Stimulated activated CD8-positive, alpha-beta memory T cell treated with anti-CD3 and anti-CD28 coated beads, Interleukin-7, amount 100 ng/mL, for 48 hours (primary cell): ENCODE measurements around the gene RELB.
A peak's percentile ranks its signal among the peaks of the same experiment; 100 is the strongest.

Experiments
- DNase-seq, 2 donors: peaks; one replicate each; pipeline ENCODE4 v3.0.0-alpha.2; 2020; ENCODE audit warnings: low read depth in 1 of 2; ENCODE audit errors: extremely low read depth in 1 of 2

The RELB gene

DNA sequence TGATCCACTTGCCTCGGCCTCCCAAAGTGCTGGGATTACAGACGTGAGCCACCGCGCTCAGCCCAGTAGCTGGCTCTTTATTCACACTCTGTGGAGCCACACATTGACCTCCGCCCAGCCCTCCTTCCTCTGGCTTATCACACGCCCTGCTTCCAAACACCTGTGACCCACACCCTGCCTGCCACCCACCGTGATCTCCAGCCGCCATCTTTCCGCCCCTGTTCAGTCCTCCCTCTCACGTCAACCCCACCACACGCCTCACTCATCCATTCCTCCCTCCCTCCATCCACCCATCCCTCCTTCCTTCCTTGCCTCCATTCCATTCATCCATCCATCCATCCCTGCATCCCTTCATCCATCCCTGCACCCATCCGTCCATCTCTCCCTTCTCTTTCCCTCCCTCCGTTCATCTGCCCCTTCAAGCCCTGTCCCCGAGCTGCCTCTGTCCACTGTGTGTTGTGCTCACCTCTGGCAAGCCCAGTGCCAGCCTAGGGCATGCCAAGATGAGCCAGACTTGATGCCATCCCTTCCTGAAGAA is 57.4 kb downstream of the RELB start:
- DNase-seq = no peak

DNA sequence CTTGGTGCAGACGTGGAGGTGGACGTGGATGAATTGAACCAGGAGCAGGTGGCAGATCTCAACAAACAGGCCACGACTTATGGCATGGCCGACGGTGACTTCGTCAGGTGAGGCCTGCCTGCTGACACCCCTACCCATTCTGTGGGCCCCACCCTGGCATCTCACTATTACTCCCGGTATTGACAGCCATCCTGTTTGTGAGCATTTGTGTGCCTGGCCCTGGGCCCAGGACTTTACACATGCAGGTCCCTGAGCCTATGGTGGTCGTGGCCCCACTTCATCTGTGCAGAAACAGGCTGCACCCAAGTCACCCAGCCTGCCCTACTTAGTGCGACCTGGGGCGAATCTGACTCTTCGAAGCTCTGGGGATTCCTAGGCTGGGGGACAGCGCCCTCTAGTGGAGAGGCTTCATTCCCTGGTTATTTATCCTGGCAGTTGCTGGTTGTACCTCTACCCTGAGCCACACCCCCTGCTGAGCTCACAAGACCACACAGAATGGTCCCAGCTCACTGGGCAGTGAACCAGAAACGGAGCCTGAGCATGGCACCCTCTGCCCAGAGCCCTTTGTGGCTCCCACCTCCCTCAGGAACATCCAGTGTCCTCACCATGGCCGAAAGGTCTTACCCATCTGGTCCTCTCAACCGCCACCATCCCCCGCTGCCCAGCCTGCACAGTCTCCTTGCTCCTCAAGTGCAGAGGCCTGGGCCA is 58.1 kb downstream of the RELB start:
- DNase-seq = peak; percentile 53 to 68

DNA sequence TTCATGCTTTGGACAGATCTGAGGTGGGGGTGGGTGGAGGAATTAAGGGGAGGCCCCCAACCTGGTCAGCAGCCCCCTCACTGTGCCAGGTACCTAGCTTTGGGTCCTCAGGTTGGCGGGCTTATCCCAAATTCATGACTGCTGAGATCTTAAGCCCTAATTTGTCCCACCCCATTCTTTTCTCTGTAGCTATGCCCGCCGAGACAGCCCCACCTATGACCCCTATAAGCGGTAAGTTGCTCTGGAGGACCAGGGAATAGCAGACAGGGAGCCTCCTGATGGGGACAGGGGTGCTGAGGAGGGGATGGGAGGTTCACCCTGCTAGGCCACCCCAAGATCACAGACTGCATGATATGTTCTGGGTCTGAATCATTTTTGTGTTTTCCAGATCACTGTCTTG is 60.7 kb downstream of the RELB start:
- no peak for DNase-seq

DNA sequence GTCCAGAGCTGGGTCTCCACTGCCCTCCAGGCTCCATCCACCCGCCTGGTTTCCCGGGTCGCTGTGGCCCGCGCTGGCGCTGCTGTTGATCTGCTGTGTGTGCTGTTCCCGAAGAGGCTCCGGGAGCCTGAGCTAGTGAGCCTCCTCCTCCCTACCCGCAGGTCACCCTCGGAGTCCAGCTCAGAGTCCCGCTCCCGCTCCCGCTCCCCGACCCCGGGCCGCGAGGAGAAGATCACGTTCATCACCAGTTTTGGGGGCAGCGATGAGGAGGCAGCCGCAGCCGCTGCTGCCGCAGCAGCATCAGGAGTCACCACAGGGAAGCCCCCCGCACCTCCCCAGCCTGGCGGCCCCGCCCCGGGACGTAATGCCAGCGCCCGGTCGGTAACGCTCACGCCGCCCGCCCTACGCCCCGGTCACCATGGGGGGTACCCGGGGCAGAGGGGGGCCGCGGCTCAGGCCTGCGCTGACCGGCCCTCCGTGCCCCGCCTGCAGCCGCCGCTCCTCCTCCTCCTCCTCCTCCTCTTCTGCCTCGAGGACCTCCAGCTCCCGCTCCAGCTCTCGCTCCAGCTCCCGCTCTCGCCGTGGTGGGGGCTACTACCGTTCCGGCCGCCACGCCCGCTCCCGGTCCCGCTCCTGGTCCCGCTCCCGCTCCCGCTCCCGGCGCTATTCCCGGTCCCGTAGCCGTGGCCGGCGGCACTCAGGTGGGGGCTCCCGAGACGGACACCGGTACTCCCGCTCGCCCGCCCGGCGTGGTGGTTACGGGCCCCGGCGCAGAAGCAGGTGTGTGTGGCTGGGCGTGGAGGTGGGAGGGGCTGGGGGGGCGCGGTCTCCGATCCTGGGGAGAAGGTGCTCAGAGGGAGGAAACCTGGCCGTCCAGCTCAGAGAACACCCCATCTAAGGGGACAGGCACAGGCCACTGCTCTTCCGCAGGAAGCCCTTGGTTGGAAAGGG is 62.9 kb downstream of the RELB start:
- DNase-seq = no peak

DNA sequence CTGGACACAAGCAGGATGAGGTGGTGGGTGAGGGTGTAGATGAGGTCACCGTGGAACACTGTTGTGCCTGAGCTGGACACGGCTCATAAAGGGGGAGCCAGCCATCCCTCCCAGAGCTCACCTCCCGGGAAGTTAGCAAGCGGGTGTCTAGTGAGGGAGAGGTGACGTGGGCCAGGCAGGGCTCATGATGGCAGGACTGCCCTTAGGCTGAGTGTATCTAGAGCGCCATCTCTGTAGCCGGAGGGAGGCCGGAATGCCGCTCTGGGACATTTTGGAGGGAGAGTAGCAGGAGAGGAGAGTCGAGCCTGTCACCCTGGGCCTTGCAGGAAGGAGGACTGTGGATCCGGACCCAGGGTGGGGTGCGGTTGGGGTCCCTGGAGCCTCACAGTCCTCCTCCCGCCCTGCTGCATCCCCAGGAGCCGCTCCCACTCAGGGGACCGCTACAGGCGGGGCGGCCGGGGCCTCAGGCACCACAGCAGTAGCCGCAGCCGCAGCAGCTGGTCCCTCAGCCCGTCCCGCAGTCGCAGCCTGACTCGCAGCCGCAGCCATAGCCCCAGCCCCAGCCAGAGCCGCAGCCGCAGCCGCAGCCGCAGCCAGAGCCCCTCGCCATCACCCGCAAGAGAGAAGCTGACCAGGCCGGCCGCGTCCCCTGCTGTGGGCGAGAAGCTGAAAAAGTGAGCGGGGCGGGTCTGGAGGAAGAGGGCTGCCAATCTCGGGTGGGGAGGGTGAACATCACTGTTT is 65.8 kb downstream of the RELB start:
- DNase-seq = no peak

DNA sequence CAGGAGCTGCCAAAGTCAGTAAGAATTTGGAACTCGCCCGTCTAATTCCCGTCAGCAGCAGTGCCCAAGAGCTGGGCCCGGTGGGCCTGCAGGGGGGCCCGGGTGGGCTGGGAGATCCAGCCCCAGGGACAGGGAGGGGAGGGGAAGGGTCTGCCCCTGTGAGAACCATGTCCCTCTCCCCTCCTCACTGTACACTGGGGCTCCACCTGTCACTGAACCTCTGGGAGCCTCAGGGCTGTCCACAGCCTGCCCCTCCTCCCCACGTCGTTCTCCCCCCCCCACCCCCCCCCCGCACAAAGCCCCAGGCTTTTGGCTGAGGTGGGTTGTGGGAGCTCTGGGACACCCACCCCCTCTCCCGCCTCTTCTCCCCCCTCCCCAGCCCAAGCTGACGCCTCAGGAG is 66.8 kb downstream of the RELB start:
- no peak for DNase-seq

DNA sequence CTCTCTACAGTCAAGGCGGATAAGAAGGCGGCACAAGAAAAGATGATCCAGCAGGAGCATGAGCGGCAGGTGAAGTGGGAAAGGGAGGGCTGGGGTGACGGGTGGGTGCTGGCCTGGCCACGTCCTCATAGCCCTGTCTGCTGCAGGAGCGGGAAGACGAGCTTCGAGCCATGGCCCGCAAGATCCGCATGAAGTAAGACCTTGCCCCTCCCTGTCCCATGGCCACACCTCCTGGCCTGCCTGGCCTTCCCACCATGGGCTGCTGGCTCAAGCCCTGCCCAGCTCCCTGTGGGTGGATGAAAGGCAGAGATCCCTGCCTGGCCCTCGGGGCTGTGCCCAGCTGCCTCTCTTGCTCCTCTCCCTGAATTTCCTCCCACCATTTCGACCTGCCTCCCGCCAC is 67.8 kb downstream of the RELB start:
- DNase-seq = no peak

DNA sequence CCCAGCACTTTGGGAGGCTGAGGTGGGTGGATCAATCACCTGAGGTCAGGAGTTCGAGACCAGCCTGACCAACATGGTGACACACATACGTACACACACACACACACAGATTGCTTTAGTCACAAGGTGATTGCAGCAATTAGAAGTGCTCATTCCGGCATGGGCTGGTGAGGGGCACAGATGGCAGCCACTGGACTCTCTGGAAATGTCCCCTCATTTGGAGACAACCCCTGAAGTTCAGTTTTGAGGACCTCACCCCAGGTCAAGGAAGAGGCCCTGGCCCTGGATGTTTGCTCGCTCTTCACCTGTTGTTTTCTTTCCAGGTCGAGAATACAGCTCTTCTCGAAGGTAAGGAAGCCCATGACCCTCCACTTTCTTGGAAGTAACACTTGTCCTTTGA is 69.0 kb downstream of the RELB start:
- DNase-seq = no peak

DNA sequence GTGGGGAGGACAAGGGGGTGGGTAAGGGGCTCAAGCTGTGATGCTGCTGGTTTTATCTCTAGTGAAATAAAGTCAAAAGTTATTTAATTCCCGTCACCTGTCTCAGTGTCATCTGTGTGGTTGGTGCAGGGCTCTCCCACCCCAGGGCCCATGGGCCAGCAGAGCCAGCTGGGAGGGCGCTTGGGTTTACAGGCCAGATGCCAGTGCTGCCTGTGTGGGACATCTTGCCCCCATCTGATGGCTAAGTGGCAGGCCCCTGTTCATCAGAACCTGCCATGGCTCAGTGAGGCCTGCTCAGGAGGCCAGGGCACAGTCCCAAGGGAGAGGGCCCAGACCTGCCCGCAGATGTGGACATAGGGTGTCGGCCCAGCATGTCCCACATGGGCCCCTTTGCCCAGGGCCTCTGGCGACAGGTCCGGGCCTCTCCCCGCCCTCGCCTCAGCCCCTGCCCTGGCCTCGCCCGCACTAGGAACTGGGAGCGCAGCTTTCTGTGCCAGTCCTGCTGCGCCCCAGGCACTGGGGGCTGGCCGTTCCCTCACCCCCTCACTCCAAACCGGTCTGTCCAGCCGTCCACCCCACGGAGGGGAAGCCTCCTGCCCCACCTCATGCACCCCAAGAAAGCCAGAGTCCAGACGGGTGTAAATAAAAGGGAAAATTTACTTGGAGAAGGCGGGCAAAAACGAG is 69.7 kb downstream of the RELB start:
- DNase-seq = no peak

DNA sequence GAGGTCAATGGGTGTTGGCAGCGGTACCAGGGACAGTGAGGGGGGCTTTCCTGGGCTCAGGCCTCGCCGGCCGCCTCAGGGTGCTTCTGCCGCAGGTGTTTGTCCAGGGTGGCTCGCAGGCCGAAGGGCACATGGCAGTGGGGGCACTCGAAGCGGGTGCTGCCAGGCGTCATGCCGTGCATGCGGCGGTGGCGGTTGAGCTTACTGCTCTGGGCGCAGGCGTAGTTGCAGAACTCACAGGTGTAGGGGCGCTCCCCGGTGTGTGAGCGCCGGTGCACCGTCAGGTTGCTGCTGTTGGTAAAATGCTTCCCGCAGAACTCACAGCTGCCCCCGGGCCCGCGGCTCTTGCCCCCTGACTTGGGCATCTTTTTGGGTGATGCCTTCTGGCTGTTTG is 70.3 kb downstream of the RELB start:
- no peak for DNase-seq

DNA sequence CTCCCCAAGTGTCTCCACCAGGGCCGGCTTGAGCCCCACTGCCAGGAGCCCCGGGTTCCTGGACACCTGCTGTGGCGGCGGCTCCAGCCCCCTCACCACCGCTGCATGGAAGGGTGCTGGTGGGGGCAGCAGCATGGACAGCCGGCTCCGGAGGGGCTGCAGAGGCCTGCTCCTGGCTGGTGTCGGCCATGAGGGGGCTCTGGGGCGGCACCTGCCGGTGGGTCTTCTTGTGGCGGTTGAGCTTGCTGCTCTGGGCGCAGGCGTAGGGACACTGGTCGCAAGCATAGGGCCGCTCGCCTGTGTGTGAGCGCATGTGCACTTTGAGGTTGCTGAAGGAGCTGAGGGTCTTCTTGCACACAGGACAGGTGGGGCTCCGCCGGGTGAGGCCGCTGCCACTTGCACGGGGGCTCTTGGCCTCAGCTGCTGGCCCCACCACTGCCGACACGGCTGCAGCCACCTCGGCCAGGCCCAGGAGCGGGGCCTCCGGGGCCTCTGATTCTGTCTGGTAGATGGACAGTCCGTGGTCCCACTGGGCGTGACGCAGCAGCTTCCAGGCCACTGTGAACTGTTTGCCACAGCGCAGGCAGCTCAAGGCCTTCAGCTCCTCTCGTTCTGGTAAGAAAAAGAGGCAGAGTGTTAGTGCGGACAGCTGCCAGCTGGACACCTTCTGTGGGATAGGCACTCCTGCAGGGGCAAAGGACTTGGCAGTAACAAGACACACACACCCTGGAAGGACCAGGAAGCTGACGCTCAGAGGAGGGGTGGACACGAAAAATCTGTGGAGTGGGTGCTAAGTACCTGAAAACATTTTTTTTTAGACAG is 70.9 kb downstream of the RELB start:
- no peak for DNase-seq

DNA sequence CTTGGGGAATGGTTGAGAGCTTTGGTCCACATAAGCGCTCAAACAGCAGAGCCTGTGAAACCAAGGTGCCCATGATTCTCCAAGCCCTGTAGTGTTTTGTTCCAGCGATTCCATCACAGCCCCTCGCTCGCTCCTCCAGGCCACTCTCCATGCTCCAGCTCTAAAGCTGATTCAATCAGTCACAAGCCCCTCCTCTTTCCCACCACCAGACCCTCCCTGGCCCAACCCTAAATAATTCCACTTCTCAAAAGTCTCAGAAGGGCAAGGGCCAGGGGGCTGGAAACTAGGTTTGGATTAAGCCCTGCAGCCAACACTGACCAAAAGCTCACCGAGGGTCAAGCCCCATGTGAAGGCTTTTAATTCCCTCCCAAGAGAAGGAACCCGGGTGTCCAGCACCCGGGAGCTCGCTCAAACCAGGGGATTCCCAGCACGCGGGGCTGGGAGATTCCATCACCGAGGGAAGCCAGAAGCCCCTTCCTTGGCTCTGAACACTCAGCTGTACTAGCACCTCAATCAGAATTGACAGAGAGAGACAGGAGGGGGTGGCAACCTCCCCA is 73.6 kb downstream of the RELB start:
- no peak for DNase-seq

DNA sequence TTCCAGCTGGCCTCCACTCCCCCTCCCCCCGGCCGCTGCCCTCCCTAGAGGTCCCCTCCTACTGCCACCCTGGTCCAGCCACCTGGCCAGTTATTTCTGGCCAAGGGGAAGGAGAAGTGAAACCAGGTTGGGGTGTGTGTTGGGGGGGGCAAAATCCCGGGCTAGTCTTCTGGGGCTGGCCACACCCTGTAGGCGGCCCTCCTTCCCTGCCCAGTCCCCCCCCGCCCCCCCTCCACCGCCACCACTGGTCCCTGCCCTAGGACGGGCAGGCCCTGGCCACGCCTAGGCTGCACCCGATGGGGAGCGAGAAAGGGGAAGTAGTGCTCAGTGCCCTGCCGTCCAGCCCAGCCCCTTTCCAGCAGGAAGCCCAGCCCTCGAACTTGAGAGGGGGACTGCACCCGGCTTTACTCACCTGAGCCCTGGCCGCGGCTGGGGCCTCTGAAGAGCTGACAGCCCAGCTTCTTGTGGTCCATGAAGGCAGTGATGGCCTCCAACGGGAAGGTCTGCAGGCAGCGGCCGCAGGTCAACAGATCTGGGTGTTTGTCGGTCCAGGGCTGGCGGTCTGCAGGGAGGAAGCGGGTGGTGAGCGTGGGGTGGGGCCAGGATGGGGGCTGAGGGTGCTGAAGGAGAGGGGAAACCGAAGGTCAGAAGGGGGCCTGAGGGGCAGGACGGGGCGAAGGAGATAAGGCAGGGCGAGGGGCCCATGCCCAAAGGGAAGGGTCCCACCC is 74.2 kb downstream of the RELB start:
- DNase-seq = no peak

DNA sequence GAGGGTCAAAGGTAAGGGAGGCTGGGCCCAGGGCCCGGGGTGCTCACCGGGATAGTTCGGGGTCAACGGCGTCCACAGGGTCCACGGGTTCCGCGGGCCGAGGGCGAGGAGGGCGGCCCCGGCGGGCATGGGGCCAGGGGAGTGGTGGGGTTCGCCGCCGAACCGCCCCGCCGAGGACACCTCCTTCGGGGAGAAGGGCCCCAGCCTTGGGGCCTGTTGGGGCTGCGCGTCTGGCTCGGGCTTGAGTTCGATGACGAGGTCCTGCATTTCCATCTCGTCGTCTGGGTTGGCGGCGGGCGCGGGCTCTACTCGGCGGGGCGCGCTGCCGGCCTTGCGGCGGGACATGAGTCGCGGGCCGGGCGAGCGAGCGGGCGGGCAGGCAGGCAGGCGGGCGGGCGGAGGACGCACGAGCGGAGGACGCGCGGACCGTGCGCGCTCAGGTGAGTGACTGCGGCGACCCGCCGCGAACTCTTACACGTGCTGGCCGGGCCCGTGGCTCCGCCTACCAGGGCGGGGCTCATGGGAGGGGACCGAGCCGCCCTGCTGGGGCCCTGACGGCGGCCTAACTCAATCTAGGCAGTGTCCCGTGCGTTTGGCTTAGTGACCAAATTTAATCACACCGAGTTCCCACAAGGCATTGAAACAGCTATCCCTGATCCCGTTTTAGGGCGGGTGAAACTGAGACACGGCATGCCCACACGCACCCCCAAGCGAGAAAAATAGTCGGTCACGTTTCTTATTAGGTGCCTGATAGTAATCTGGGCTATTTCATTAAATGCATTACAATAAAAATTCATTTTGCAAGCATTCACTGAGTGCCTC is 75.0 kb downstream of the RELB start, which contains the start of gene ZNF296:
TSS of gene ZNF296 (minus strand) at position 450 of the 822 bp plus-strand sequence. CDS start at position 345, 105 bp downstream.
- peak; percentile 72 to 77 for DNase-seq

DNA sequence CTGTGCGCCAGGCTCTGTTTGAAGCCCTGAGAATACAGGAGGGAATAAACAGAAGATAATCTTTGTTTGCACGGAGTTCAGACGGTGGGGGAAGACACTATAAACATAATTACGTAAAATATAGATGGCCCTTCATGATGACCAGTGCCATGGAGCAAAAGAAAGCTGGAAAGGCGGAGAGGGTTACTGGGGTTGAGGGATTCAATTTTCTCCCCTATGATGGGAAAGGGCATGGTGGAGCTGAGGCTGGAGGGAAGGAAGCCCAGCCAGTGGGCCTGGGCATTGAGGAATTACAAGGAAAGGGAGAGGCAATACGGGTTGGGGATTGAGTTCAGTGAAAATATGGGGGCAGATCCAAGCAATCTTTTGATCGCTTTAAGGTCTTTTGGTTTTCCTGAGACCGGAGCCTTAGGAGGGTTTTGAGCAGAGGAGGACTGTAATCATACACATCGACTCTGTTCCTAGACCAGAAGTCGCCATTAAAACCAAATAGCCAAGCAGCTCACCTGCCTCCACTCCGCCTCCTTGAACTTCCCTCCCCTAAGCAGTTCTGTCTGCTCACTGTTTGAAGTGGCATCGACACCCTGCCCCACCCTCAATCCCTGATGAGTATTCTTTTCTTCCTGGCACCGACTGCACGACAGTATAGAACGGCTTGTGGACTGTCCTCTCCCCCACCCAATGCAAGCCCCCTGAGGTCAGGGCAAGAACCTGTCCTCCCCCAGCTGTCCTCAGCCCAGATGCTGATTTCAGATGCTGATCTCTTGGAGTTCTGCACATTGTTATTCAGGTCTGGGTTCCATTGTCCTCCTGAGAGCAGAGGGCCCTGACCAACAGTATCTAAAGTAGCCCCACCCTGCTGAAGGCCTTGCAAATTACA is 75.8 kb downstream of the RELB start:
- no peak for DNase-seq

DNA sequence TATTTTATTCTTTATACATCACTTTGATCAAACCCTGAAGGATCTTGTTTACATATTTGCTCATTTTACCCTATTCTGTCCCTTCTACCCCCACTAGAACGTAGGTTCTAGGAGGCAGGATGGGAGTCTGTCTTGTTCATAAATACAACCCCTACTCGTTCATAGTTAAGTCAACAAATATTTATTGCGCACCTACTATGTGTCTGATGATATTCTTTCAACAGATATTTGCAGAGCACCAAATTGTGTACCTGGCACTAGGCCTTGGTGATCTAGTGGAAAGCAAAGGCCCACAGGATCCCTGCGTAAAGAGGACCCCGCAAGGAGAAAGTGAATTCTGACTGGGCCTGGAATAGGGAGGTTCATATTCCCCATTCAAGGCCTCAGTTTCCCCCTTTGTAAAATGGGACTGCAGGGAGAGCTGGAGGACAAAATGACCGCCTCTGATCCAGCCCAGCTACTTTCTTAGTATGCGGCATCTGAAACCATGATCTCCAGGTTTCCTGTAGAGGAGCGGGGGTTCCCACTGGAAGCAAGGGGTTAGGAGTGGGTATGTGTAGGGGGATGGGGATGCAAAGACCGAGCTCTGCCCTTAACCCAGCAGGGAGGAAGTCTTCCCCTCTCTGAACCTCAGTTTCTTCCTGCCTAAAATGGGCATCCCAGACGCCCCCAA is 77.3 kb downstream of the RELB start:
- DNase-seq = no peak
